Loucy (cell line): Measurements from ENCODE around the gene ATG7.
"Not testable (repeated sequence)": the region's sequence is repeated elsewhere in the genome, so short reads cannot be mapped to it uniquely, and the experiment has no call there.

Experiments
- H2AFZ ChIP-seq: fragments of 200-600 bp; sonication (generic); 2 replicates; pipeline ENCODE4 v1.6.0; 2016; ENCODE audit warnings: antibody characterized with exemption, mild to moderate bottlenecking, low read length, moderate library complexity
- H3F3A ChIP-seq: fragments of 200-600 bp; 2 replicates; pipeline ENCODE4 v1.6.0; 2016; ENCODE audit warnings: antibody characterized with exemption, low read depth, mild to moderate bottlenecking
- H3K27me3 ChIP-seq: fragments of 200-600 bp; sonication (generic); 2 replicates; pipeline ENCODE4 v1.6.1; 2014; ENCODE audit warnings: low read length, mild to moderate bottlenecking; ENCODE audit not compliant: insufficient read depth, poor library complexity, severe bottlenecking
- H3K36me3 ChIP-seq: fragments of 200-600 bp; sonication (generic); 2 replicates; pipeline ENCODE4 v1.6.1; 2016; ENCODE audit warnings: low read length; ENCODE audit not compliant: insufficient read depth
- H3K4me1 ChIP-seq: fragments of 200-600 bp; sonication (generic); 2 replicates; pipeline ENCODE4 v1.5.1; 2014; ENCODE audit warnings: low read length, mild to moderate bottlenecking; ENCODE audit not compliant: insufficient read depth, poor library complexity, severe bottlenecking
- H3K4me2 ChIP-seq: fragments of 200-600 bp; sonication (generic); 2 replicates; pipeline ENCODE4 v1.6.0; 2014; ENCODE audit warnings: antibody characterized with exemption, low read length, low read depth, mild to moderate bottlenecking; ENCODE audit not compliant: poor library complexity, severe bottlenecking
- H3K4me3 ChIP-seq: fragments of 200-600 bp; sonication (generic); 2 replicates; pipeline ENCODE4 v1.5.1; 2014; ENCODE audit warnings: low read length, mild to moderate bottlenecking, mixed read lengths; ENCODE audit not compliant: poor library complexity, severe bottlenecking
- H3K79me2 ChIP-seq: fragments of 200-600 bp; sonication (generic); 2 replicates; pipeline ENCODE4 v1.6.1; 2014; ENCODE audit warnings: low read length; ENCODE audit not compliant: insufficient read depth
- H3K9ac ChIP-seq: fragments of 200-600 bp; sonication (generic); 2 replicates; pipeline ENCODE4 v1.6.0; 2014; ENCODE audit warnings: mild to moderate bottlenecking, low read depth, low read length, moderate library complexity; ENCODE audit not compliant: poor library complexity, severe bottlenecking
- H3K9me2 ChIP-seq: fragments of 200-600 bp; sonication (generic); replicated peaks from 2 replicates; pipeline ENCODE4 v1.6.1; 2016; ENCODE audit warnings: low read depth, low read length, mixed read lengths
- H3K9me3 ChIP-seq: fragments of 200-600 bp; sonication (generic); 2 replicates; pipeline ENCODE4 v1.6.1; 2014; ENCODE audit warnings: mild to moderate bottlenecking, antibody characterized with exemption, low read length, low read depth; ENCODE audit not compliant: insufficient read depth
- H4K20me1 ChIP-seq: fragments of 200-600 bp; sonication (generic); 2 replicates; pipeline ENCODE4 v1.6.0; 2014; ENCODE audit warnings: antibody characterized with exemption, low read length, mild to moderate bottlenecking; ENCODE audit not compliant: insufficient read depth, poor library complexity, severe bottlenecking
- CTCF ChIP-seq: fragments of 200-600 bp; sonication (generic); conservative IDR thresholded peaks from 2 replicates; pipeline ENCODE4 v1.5.1; 2014; ENCODE audit warnings: mild to moderate bottlenecking, antibody characterized with exemption, low read length
- EZH2phosphoT487 ChIP-seq: fragments of 200-600 bp; IDR thresholded peaks from 2 replicates; pipeline ENCODE4 v1.6.1; 2018; ENCODE audit warnings: antibody characterized with exemption, mild to moderate bottlenecking, moderate library complexity, borderline replicate concordance

The ATG7 gene

GRCh38 chr3:11510001-11510340 lies 237.8 kb downstream of the ATG7 start:
- Histone ChIP-seq H3K9ac (no peak overlapping the region), H2AFZ (no peak overlapping the region), H3K79me2 (no peaks in the 10 kb centered on the region), H3K4me2 (no peak overlapping the region), H3K4me1 (peaks cover 5% of the 10 kb centered on the region), H3K36me3 (no peaks in the 10 kb centered on the region), H3K4me3 (no peak overlapping the region), H3K27me3 (no peaks in the 10 kb centered on the region), H3K9me2 (no peaks in the 10 kb centered on the region), H3F3A (no peaks in the 10 kb centered on the region), H3K9me3 (no peaks in the 10 kb centered on the region; the same call in 1 of the 2 replicates), H4K20me1 (no peaks in the 10 kb centered on the region)
- TF ChIP-seq CTCF (no peak), EZH2phosphoT487 (no peak)

- Histone ChIP-seq H2AFZ (no peak overlapping the region), H3K27me3 (no peaks in the 10 kb centered on the region), H3F3A (no peaks in the 10 kb centered on the region), H3K4me3 (no peak overlapping the region), H4K20me1 (no peaks in the 10 kb centered on the region), H3K4me2 (no peak overlapping the region), H3K4me1 (peaks cover 5% of the 10 kb centered on the region), H3K9ac (no peak overlapping the region), H3K36me3 (no peaks in the 10 kb centered on the region), H3K79me2 (no peaks in the 10 kb centered on the region), H3K9me2 (no peaks in the 10 kb centered on the region), H3K9me3 (no peaks in the 10 kb centered on the region; the same call in 1 of the 2 replicates)
- TF ChIP-seq CTCF: no peak
- TF ChIP-seq EZH2phosphoT487: no peak
Measured at GRCh38 chr3:11510356-11510755, 238.2 kb downstream of the ATG7 start.

GRCh38 chr3:11511606-11512005 lies 239.4 kb downstream of the ATG7 start:
- not testable (repeated sequence) for H4K20me1 ChIP-seq, H3K4me3 ChIP-seq, H3K4me1 ChIP-seq, H3K9me2 ChIP-seq, H3K4me2 ChIP-seq, H2AFZ ChIP-seq, H3K36me3 ChIP-seq, H3K27me3 ChIP-seq, H3K9ac ChIP-seq, H3F3A ChIP-seq, H3K9me3 ChIP-seq, H3K79me2 ChIP-seq

GRCh38 chr3:11513125-11513816 lies 241.1 kb downstream of the ATG7 start:
- not testable (repeated sequence) for H3K4me1 ChIP-seq, H3F3A ChIP-seq

More at GRCh38 chr3:11513125-11513816, 241.1 kb downstream of the ATG7 start:
- not testable (repeated sequence) for H4K20me1 ChIP-seq, H3K79me2 ChIP-seq, H3K27me3 ChIP-seq, H3K9ac ChIP-seq, H2AFZ ChIP-seq, H3K9me3 ChIP-seq, H3K9me2 ChIP-seq, H3K36me3 ChIP-seq, H3K4me2 ChIP-seq, H3K4me3 ChIP-seq
